Keratinocyte (primary cell): ENCODE results near the gene RB1. TPM values are rescaled to one million over a fixed set of nuclear protein-coding genes. Genes with fewer than 3 reads are reported as not detected.

ENCODE experiments used
- DNase-seq: peaks from one replicate; pipeline ENCODE4 v3.0.0-alpha.2; 2011; ENCODE audit warnings: low read depth, missing footprints, low spot score
- FAIRE-seq: peaks from 2 replicates; lab custom pipeline; 2011; peaks lifted over from hg19 to GRCh38; lab: Jason Lieb, UNC
- H2AFZ ChIP-seq: 2 replicates; pipeline ENCODE4 v1.6.0; 2012; ENCODE audit warnings: low read length, control low read depth, inconsistent platforms; ENCODE audit not compliant: control insufficient read depth
- H3K27ac ChIP-seq: 2 replicates; pipeline ENCODE4 v1.5.1; 2011; ENCODE audit warnings: low read length; ENCODE audit not compliant: control insufficient read depth, insufficient read depth
- H3K27me3 ChIP-seq: 3 replicates; pipeline ENCODE4 v1.6.0; 2011; ENCODE audit warnings: low read length; ENCODE audit not compliant: control insufficient read depth, insufficient read depth; ENCODE audit errors: extremely low read depth
- H3K36me3 ChIP-seq, 2 experiments: 2 replicates in 1 of 2; 3 replicates in 1 of 2; pipeline ENCODE4 v1.5.1; 2011; ENCODE audit warnings: low read length in 2 of 2, mild to moderate bottlenecking in 1 of 2; ENCODE audit not compliant: control insufficient read depth in 2 of 2, insufficient read depth in 2 of 2; ENCODE audit errors: extremely low read depth in 1 of 2
- H3K4me1 ChIP-seq: 3 replicates; pipeline ENCODE4 v1.5.1; 2011; ENCODE audit warnings: low read length; ENCODE audit not compliant: control insufficient read depth, insufficient read depth; ENCODE audit errors: extremely low read depth
- H3K4me2 ChIP-seq: 3 replicates; pipeline ENCODE4 v1.6.0; 2011; ENCODE audit warnings: low read depth, low read length; ENCODE audit not compliant: control insufficient read depth, insufficient read depth; ENCODE audit errors: extremely low read depth
- H3K4me3 ChIP-seq, 3 experiments: fragments of 200-600 bp in 1 of 3; sonication (generic) in 1 of 3; 2 replicates in 2 of 3; 3 replicates in 1 of 3; pipeline ENCODE4 v1.5.1; 2011 to 2016; ENCODE audit warnings: low read length in 3 of 3, mild to moderate bottlenecking in 3 of 3, control low read depth in 2 of 3, inconsistent platforms in 1 of 3, low read depth in 1 of 3, mixed read lengths in 1 of 3, mixed run types in 1 of 3, moderate library complexity in 1 of 3; ENCODE audit not compliant: control insufficient read depth in 2 of 3, insufficient read depth in 2 of 3; ENCODE audit errors: extremely low read depth in 1 of 3
- H3K79me2 ChIP-seq: 2 replicates; pipeline ENCODE4 v1.6.0; 2012; ENCODE audit warnings: low read length; ENCODE audit not compliant: control insufficient read depth, insufficient read depth
- H3K9ac ChIP-seq: 3 replicates; pipeline ENCODE4 v1.6.0; 2011; ENCODE audit warnings: low read length; ENCODE audit not compliant: control insufficient read depth, insufficient read depth; ENCODE audit errors: extremely low read depth
- H3K9me1 ChIP-seq: 3 replicates; pipeline ENCODE4 v1.6.0; 2011; ENCODE audit warnings: low read length; ENCODE audit not compliant: control insufficient read depth, insufficient read depth; ENCODE audit errors: extremely low read depth
- H3K9me3 ChIP-seq: 2 replicates; pipeline ENCODE4 v1.5.1; 2012; ENCODE audit warnings: low read depth, low read length; ENCODE audit not compliant: control insufficient read depth
- H4K20me1 ChIP-seq: 3 replicates; pipeline ENCODE4 v1.6.0; 2011; ENCODE audit warnings: low read length; ENCODE audit not compliant: control insufficient read depth, insufficient read depth; ENCODE audit errors: extremely low read depth
- EZH2 ChIP-seq: IDR thresholded peaks from one replicate; pipeline ENCODE4 v1.6.1; 2012; ENCODE audit warnings: inconsistent platforms, mild to moderate bottlenecking, low read length, moderate library complexity
- dilution Hi-C: fragments of 300-500 bp; cut with MboI; formaldehyde crosslinking; loops from one replicate; pipeline ENCODE4 v1.7.0; 2020; ENCODE audit warnings: low sequenced_read_pairs; ENCODE audit not compliant: extremely low pct_ligation_motif_present
- polyA plus RNA-seq, 5 experiments: library from polyadenylated mRNA; depleted of rRNA in 3 of 5; stranded (reverse) in 3 of 5; stranded (forward) in 1 of 5; unstranded in 1 of 5; fragments of >200 nt; gene quantifications; 1 replicate in 1 of 5; 2 replicates in 3 of 5; 3 replicates in 1 of 5; pipeline versions ENCODE4 v1.2.1 to v1.2.3, GENCODE V29; 2011 to 2012; ENCODE audit warnings: missing spikeins in 2 of 5, low read depth in 1 of 5, low replicate concordance in 1 of 5
- TF ChIP-seq, protein P1 (sequence below), 3 experiments: IDR thresholded peaks in 1 of 3; conservative IDR thresholded peaks in 1 of 3; optimal IDR thresholded peaks in 1 of 3; 2 replicates in 2 of 3; 3 replicates in 1 of 3; pipeline versions ENCODE3 to v1.5.1; 2011; ENCODE audit warnings: low read length in 3 of 3, mild to moderate bottlenecking in 3 of 3, moderate library complexity in 2 of 3, control low read depth in 1 of 3, inconsistent platforms in 1 of 3; ENCODE audit not compliant: insufficient read depth in 2 of 3; ENCODE audit errors: extremely low read depth in 1 of 3

Gene RB1
- polyA plus RNA-seq, 1 donor (not counting 4 experiments of a cell fraction or from before 2014, with no cell fraction given), result 22.4 TPM

DNA sequence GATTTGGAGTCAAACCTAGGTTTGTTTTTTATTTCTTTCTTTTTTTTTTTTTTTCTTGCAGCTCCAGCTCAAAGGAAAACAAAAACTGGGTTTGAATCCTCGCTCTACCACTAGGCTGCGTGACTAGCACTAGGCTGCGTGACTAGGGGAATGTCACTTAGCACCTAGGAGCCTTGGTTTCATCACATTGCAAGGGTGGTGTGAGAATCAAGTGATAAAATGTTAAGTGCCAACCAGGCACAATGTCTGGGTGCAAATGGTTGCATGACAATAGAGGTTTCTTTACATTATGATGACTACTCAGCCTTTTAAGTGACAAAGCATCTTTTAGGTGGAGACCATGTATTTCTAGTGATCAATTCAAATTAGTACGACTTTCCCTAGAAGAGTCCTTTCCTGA, 201.5 kb downstream of the RB1 start:
- no peak overlapping the region for H3K9ac ChIP-seq
- TF ChIP-seq, protein P1, sequence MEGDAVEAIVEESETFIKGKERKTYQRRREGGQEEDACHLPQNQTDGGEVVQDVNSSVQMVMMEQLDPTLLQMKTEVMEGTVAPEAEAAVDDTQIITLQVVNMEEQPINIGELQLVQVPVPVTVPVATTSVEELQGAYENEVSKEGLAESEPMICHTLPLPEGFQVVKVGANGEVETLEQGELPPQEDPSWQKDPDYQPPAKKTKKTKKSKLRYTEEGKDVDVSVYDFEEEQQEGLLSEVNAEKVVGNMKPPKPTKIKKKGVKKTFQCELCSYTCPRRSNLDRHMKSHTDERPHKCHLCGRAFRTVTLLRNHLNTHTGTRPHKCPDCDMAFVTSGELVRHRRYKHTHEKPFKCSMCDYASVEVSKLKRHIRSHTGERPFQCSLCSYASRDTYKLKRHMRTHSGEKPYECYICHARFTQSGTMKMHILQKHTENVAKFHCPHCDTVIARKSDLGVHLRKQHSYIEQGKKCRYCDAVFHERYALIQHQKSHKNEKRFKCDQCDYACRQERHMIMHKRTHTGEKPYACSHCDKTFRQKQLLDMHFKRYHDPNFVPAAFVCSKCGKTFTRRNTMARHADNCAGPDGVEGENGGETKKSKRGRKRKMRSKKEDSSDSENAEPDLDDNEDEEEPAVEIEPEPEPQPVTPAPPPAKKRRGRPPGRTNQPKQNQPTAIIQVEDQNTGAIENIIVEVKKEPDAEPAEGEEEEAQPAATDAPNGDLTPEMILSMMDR (optimal IDR thresholded peaks at IDR 0.05 in 1 of 3, IDR thresholded peaks at IDR 0.05 in 1 of 3, conservative IDR thresholded peaks at IDR 0.05 in 1 of 3; ENCODE audit: extremely low read depth in 1 of 3, insufficient read depth in 2 of 3, low read length in 3 of 3), result peak in 2 of 3 experiments; percentile 2 to 39
- no peak for TF ChIP-seq EZH2
- no peaks in the 10 kb centered on the region for H3K36me3 ChIP-seq
- H3K27me3 ChIP-seq, result no peaks in the 10 kb centered on the region
- FAIRE-seq (no peak), DNase-seq (no peak)
- no peaks in the 10 kb centered on the region for H3K79me2 ChIP-seq
- dilution Hi-C loops, result no loop called here
- H3K9me3 ChIP-seq, result no peaks in the 10 kb centered on the region
- H3K9me1 ChIP-seq, result no peaks in the 10 kb centered on the region
- H2AFZ ChIP-seq, result no peak overlapping the region
- peak overlapping the region; percentile 96 for H3K27ac ChIP-seq
- H3K4me2 ChIP-seq, result peak overlapping the region; percentile 49
- H3K4me1 ChIP-seq, result peaks cover 52% of the 10 kb centered on the region
- H4K20me1 ChIP-seq, result no peaks in the 10 kb centered on the region
- H3K4me3 ChIP-seq, result no peak overlapping the region

DNA sequence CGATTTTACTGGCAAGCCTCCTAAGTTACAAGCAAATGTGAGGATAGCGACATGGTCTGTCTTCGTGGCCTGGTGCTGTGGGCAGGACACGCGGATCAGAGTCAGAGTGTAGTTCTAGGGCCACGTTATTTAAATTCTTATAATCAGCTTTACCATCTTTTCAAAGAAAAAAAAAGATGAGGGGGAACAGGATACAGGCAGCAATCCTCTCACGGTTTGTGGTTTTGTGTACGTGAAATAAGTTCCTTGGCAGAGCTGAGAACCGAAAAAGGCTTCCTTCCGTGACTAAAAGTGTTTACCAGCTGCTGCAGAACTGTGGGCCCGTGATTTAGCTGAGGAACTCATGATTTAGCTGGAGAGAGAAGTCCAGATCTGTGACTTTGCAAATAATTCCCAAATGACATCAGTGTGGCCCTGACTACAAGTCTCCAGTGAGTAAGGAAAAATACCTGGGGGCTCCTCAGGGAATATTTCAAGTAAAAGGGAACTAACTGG, 202.1 kb downstream of the RB1 start:
- peak overlapping the region; percentile 77 for H3K4me2 ChIP-seq
- peaks cover 50% of the 10 kb centered on the region for H3K4me1 ChIP-seq
- no peaks in the 10 kb centered on the region for H3K27me3 ChIP-seq
- no peaks in the 10 kb centered on the region for H4K20me1 ChIP-seq
- H3K79me2 ChIP-seq, result no peaks in the 10 kb centered on the region
- DNase-seq, result no peak
- dilution Hi-C loops, result no loop called here
- peak overlapping the region in 1 of 3 experiments; percentile 12 for H3K4me3 ChIP-seq
- peak; percentile 73 for FAIRE-seq
- H3K27ac ChIP-seq, result peak overlapping the region; percentile 96
- peak overlapping the region; percentile 65 for H3K9ac ChIP-seq
- peak overlapping the region; percentile 91 for H2AFZ ChIP-seq
- no peaks in the 10 kb centered on the region for H3K9me3 ChIP-seq
- H3K36me3 ChIP-seq, result no peaks in the 10 kb centered on the region
- no peaks in the 10 kb centered on the region for H3K9me1 ChIP-seq
- TF ChIP-seq, protein P1 (optimal IDR thresholded peaks at IDR 0.05 in 1 of 3, IDR thresholded peaks at IDR 0.05 in 1 of 3, conservative IDR thresholded peaks at IDR 0.05 in 1 of 3; ENCODE audit: extremely low read depth in 1 of 3, insufficient read depth in 2 of 3, low read length in 3 of 3), result no peak
- TF ChIP-seq EZH2, result no peak
